WTC11 (cell line): Measurements from ENCODE around the gene PLEKHH3. TPM values are rescaled to one million over a fixed set of nuclear protein-coding genes. Genes with fewer than 3 reads are reported as not detected.

Experiments
- ATAC-seq: fragments of 200-7000 bp; cut with Tn5 transposase; 2 replicates; pipeline ENCODE4 v1.10.0; 2021; ENCODE audit warnings: mild to moderate bottlenecking, moderate library complexity
- CTCF ChIA-PET: fragments of 300-600 bp; sonication (Branson Sonifier 250); formaldehyde crosslinking; loops from one replicate; lab custom pipeline; 2021; ENCODE audit warnings: antibody characterized with exemption; lab: Charles Lee
- POLR2A ChIA-PET: fragments of 350-600 bp; sonication (Branson Sonifier 250); formaldehyde crosslinking; loops from one replicate; lab custom pipeline; 2021; ENCODE audit warnings: antibody characterized with exemption; lab: Charles Lee
- DNase-seq: peaks from one replicate; pipeline ENCODE4 v3.0.0; 2021; ENCODE audit warnings: low spot score
- H3K27ac Mint-ChIP-seq: 2 replicates; pipeline ENCODE4 v1.8.0; 2021; ENCODE audit warnings: mixed read lengths
- H3K27me3 Mint-ChIP-seq: 2 replicates; pipeline ENCODE4 v1.8.0; 2021; ENCODE audit warnings: low read depth, mild to moderate bottlenecking, moderate library complexity, mixed read lengths
- H3K36me3 Mint-ChIP-seq: 2 replicates; pipeline ENCODE4 v1.8.0; 2021; ENCODE audit warnings: mixed read lengths
- H3K4me1 Mint-ChIP-seq: 2 replicates; pipeline ENCODE4 v1.8.0; 2022; ENCODE audit warnings: mixed read lengths
- H3K4me3 Mint-ChIP-seq: 2 replicates; pipeline ENCODE4 v1.8.0; 2021; ENCODE audit warnings: mild to moderate bottlenecking, moderate library complexity, mixed read lengths
- H3K9me3 Mint-ChIP-seq: 2 replicates; pipeline ENCODE4 v1.8.0; 2021; ENCODE audit warnings: mixed read lengths
- CDX4 ChIP-seq: fragments of 250-450 bp; sonication (Bioruptor Pico); IDR thresholded peaks from 2 replicates; pipeline ENCODE4 v1.9.0; 2021; ENCODE audit warnings: moderate library complexity, mild to moderate bottlenecking, inconsistent platforms, borderline replicate concordance
- CREB1 ChIP-seq: sonication (generic); formaldehyde crosslinking; IDR thresholded peaks from 2 replicates; pipeline ENCODE4 v1.8.0; 2023; ENCODE audit warnings: mild to moderate bottlenecking, missing genetic modification reagents
- E2F4 ChIP-seq: sonication (generic); formaldehyde crosslinking; IDR thresholded peaks from 2 replicates; pipeline ENCODE4 v1.8.1; 2022; ENCODE audit warnings: low read depth, mild to moderate bottlenecking, moderate library complexity, missing genetic modification reagents, borderline replicate concordance
- ETV6 ChIP-seq: sonication (generic); formaldehyde crosslinking; IDR thresholded peaks from 2 replicates; pipeline ENCODE4 v1.8.1; 2022; ENCODE audit warnings: mild to moderate bottlenecking, missing genetic modification reagents
- NR2C2 ChIP-seq: sonication (generic); formaldehyde crosslinking; IDR thresholded peaks from 2 replicates; pipeline ENCODE4 v1.8.0; 2022; ENCODE audit warnings: mild to moderate bottlenecking, missing genetic modification reagents
- OVOL2 ChIP-seq: fragments of 250-450 bp; sonication (Bioruptor Pico); IDR thresholded peaks from 2 replicates; pipeline ENCODE4 v1.9.0; 2021; ENCODE audit warnings: mild to moderate bottlenecking, borderline replicate concordance
- PRDM15 ChIP-seq: sonication (generic); formaldehyde crosslinking; IDR thresholded peaks from 2 replicates; pipeline ENCODE4 v1.8.0; 2022; ENCODE audit warnings: missing genetic modification reagents
- SP1 ChIP-seq: sonication (generic); formaldehyde crosslinking; conservative IDR thresholded peaks from 2 replicates; pipeline ENCODE4 v1.8.1; 2022; ENCODE audit warnings: missing genetic modification reagents
- ZMAT4 ChIP-seq: fragments of 250-450 bp; sonication (Bioruptor Pico); IDR thresholded peaks from 2 replicates; pipeline ENCODE4 v1.9.0; 2021; ENCODE audit warnings: mild to moderate bottlenecking
- ZNF121 ChIP-seq: sonication (generic); formaldehyde crosslinking; IDR thresholded peaks from 2 replicates; pipeline ENCODE4 v1.8.0; 2023; ENCODE audit warnings: missing genetic modification reagents
- ZNF138 ChIP-seq: sonication (generic); formaldehyde crosslinking; conservative IDR thresholded peaks from 2 replicates; pipeline ENCODE4 v1.8.1; 2022; ENCODE audit warnings: mild to moderate bottlenecking, moderate library complexity, missing genetic modification reagents
- ZNF232 ChIP-seq: sonication (generic); formaldehyde crosslinking; IDR thresholded peaks from 2 replicates; pipeline ENCODE4 v1.8.0; 2022; ENCODE audit warnings: mild to moderate bottlenecking, missing genetic modification reagents
- total RNA-seq: library from RNA; stranded (reverse); gene quantifications from 3 replicates; pipeline ENCODE4 v1.2.3, GENCODE V29; 2021
- TF ChIP-seq, protein P1 (sequence below): fragments of 200-600 bp; IDR thresholded peaks from 2 replicates; pipeline ENCODE4 v1.8.0; 2022; ENCODE audit warnings: antibody characterized with exemption
- TF ChIP-seq, protein P2 (sequence below): fragments of 250-450 bp; sonication (Bioruptor Pico); IDR thresholded peaks from 2 replicates; pipeline ENCODE4 v1.8.0; 2021; ENCODE audit warnings: mild to moderate bottlenecking
- TF ChIP-seq, protein P3 (sequence below): fragments of 250-450 bp; sonication (Bioruptor Pico); conservative IDR thresholded peaks from 2 replicates; pipeline ENCODE4 v1.9.0; 2021; ENCODE audit warnings: mild to moderate bottlenecking

PLEKHH3 gene
- total RNA-seq, 1 experiment from 2014 or later = 40.2 TPM

DNA sequence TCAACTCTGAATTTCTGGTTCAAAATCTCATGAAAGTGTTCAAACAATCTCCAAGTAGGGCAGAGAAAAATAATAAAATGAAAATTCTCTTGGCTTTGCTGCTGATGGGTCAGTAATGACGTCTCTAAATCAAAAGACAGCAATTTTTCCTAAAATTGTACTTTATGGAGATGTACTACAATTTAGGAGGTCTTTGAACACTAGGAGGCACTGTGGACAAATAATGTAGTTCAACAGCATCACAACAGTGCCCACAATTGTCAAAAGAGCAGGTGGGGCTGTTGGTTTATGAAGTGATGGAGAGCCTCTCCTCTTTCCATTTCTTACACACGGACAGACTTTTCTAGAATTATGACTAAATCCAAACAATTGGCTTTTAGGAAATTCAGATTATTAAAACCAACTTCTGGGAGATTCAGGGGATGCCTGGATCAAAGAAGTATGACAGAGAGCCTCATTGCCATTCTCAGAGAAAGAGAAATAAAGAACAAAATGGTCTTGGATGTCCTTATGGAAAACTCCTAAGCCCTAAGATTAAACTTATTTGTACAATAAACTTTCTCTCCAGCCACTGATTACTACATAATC, 44.3 kb upstream of the PLEKHH3 start:
- POLR2A ChIA-PET = interaction anchor here (0.6 kb wide), 1 partner anchor 77 kb away, joined by 3 read pairs; no protein-coding TSS in a partner anchor

DNA sequence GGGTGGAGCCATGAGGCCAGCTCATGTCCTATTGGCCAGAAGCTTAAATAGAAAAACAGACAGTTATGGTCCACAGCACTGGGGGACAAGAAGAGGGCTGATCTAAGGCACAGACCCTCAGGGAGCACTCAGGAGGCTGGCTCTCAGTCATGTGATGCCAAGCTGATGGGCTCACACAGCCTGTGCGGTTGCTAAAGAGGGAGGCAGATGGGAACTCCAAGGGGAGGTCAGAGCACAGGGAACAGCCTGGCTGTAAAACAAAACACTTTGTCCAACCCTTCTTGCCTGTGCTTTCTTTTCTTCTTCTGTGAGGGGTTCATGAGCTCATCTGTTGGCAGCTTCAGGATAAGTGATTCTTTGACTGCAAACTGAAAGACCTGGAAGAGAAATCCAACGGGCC, 32.8 kb upstream of the PLEKHH3 start:
- peaks cover 56% of the 10 kb centered on the region for H3K36me3 Mint-ChIP-seq
- CTCF ChIA-PET = interaction anchor here (0.8 to 1.3 kb wide), 5 partner anchors 33 to 131 kb away, joined by 3 to 5 read pairs (median 4); no protein-coding TSS in a partner anchor
- TF ChIP-seq NR2C2 (CRISPR knock-in tag) (no peak), E2F4 (CRISPR knock-in tag) (no peak)
- H3K9me3 Mint-ChIP-seq = no peaks in the 10 kb centered on the region
- no peak for DNase-seq
- POLR2A ChIA-PET = no interaction called here
- no peak overlapping the region for H3K27ac Mint-ChIP-seq
- no peak for ATAC-seq
- no peaks in the 10 kb centered on the region for H3K4me1 Mint-ChIP-seq
- no peak overlapping the region for H3K4me3 Mint-ChIP-seq
- H3K27me3 Mint-ChIP-seq = no peaks in the 10 kb centered on the region

More for the DNA sequence above, 44.3 kb upstream of the PLEKHH3 start:
- no peak overlapping the region for H3K4me3 Mint-ChIP-seq
- CTCF ChIA-PET = interaction anchor here (1.4 to 1.9 kb wide), 2 partner anchors 40 to 42 kb away, joined by 7 to 10 read pairs; partner anchors contain the start of gene RAMP2
- H3K4me1 Mint-ChIP-seq = no peaks in the 10 kb centered on the region
- DNase-seq (no peak), ATAC-seq (peak; percentile 62)
- H3K9me3 Mint-ChIP-seq = no peaks in the 10 kb centered on the region
- H3K36me3 Mint-ChIP-seq = peaks cover 49% of the 10 kb centered on the region
- H3K27me3 Mint-ChIP-seq = no peaks in the 10 kb centered on the region
- TF ChIP-seq, protein P1, sequence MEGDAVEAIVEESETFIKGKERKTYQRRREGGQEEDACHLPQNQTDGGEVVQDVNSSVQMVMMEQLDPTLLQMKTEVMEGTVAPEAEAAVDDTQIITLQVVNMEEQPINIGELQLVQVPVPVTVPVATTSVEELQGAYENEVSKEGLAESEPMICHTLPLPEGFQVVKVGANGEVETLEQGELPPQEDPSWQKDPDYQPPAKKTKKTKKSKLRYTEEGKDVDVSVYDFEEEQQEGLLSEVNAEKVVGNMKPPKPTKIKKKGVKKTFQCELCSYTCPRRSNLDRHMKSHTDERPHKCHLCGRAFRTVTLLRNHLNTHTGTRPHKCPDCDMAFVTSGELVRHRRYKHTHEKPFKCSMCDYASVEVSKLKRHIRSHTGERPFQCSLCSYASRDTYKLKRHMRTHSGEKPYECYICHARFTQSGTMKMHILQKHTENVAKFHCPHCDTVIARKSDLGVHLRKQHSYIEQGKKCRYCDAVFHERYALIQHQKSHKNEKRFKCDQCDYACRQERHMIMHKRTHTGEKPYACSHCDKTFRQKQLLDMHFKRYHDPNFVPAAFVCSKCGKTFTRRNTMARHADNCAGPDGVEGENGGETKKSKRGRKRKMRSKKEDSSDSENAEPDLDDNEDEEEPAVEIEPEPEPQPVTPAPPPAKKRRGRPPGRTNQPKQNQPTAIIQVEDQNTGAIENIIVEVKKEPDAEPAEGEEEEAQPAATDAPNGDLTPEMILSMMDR = peak; percentile 41
- no peak for TF ChIP-seq PRDM15 (CRISPR knock-in tag)
- no peak overlapping the region for H3K27ac Mint-ChIP-seq

- peaks cover 64% of the 10 kb centered on the region for H3K36me3 Mint-ChIP-seq
- TF ChIP-seq ZNF121 (CRISPR knock-in tag) (no peak), ETV6 (CRISPR knock-in tag) (no peak), CREB1 (no peak), ZNF232 (CRISPR knock-in tag) (no peak), ZMAT4 (CRISPR knock-in tag) (no peak), SP1 (no peak)
- ATAC-seq (no peak), DNase-seq (no peak)
- H3K4me1 Mint-ChIP-seq = no peaks in the 10 kb centered on the region
- no peak overlapping the region for H3K4me3 Mint-ChIP-seq
- CTCF ChIA-PET = interaction anchor here (1.1 to 1.3 kb wide), 2 partner anchors 34 to 55 kb away, joined by 4 read pairs; no protein-coding TSS in a partner anchor
- H3K27me3 Mint-ChIP-seq = no peaks in the 10 kb centered on the region
- POLR2A ChIA-PET = interaction anchor here (0.6 kb wide), 1 partner anchor 61 kb away, joined by 3 read pairs; no protein-coding TSS in a partner anchor
- H3K9me3 Mint-ChIP-seq = no peaks in the 10 kb centered on the region
- no peak overlapping the region for H3K27ac Mint-ChIP-seq
These were observed 31.8 kb upstream of the PLEKHH3 start for GRCh38 chr17:42708588-42708987.

DNA sequence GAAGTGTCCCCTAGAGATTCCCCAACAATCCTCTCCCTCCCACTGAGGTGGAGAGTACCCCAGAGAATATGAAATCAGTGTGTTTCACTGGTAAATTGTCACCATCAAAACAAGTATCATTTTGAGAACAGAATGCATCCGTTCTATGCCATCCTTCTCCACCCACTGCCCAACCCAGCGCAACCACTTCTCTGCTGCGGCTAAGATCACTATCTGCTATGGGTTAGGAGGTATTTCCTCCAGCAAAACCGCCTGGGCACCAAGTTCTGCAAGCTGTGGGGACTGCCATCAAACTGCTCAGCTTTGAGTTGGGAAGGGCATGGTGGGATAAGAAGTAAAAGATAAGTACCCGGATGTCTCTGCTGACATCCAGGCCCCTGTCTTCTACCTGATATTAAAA, 29.9 kb upstream of the PLEKHH3 start:
- ATAC-seq = no peak
- CTCF ChIA-PET = no interaction called here
- POLR2A ChIA-PET = interaction anchor here (0.6 kb wide), 1 partner anchor 955 kb away, joined by 4 read pairs; no protein-coding TSS in a partner anchor
- DNase-seq = no peak
- Mint-ChIP-seq H3K9me3 (no peaks in the 10 kb centered on the region), H3K36me3 (peaks cover 62% of the 10 kb centered on the region), H3K27me3 (no peaks in the 10 kb centered on the region), H3K27ac (no peak overlapping the region), H3K4me3 (no peak overlapping the region), H3K4me1 (no peaks in the 10 kb centered on the region)
- TF ChIP-seq ZNF138 (CRISPR knock-in tag) = no peak
- TF ChIP-seq ZMAT4 (CRISPR knock-in tag) = no peak
- TF ChIP-seq, protein P2, sequence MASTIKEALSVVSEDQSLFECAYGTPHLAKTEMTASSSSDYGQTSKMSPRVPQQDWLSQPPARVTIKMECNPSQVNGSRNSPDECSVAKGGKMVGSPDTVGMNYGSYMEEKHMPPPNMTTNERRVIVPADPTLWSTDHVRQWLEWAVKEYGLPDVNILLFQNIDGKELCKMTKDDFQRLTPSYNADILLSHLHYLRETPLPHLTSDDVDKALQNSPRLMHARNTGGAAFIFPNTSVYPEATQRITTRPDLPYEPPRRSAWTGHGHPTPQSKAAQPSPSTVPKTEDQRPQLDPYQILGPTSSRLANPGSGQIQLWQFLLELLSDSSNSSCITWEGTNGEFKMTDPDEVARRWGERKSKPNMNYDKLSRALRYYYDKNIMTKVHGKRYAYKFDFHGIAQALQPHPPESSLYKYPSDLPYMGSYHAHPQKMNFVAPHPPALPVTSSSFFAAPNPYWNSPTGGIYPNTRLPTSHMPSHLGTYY (CRISPR knock-in tag) = no peak
- no peak for TF ChIP-seq CDX4 (CRISPR knock-in tag)
- TF ChIP-seq, protein P3, sequence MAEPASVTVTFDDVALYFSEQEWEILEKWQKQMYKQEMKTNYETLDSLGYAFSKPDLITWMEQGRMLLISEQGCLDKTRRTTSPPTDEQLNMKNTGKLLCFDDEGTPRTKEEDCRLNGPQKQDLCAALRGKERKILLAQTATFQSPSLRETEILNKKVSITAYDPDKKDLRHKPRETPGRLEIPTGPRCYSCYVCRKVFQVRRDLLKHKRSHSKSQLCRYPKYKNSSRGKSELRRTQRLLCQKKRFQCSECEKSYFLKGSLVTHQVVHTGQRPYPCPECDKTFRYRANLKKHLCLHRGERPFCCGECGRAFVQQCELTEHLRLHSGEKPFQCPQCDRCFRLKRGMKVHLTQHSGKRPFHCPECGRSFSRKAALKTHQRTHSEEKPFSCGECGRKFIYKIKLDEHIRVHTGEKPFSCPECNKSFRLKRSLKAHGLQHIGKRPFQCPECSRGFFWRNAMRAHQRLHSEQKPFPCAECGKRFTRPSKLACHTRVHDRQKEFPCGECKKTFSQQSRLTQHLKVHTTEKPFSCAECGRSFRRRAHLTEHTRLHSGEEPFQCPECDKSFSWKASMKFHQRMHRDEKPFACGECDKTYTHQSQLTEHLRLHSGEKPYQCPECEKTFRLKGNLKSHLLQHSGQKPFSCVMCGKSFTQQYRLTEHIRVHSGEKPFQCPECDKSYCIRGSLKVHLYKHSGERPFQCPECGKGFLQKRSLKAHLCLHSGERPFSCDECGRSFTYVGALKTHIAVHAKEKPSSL (CRISPR knock-in tag) = no peak
- no peak for TF ChIP-seq OVOL2 (CRISPR knock-in tag)
